Activated T-cell treated with anti-CD3 and anti-CD28 coated beads for 1 hour (primary cell): ENCODE results near the gene NEDD8.
"Not testable (repeated sequence)": the region's sequence is repeated elsewhere in the genome, so short reads cannot be mapped to it uniquely, and the experiment has no call there.

ENCODE experiments used
- DNase-seq: peaks from one replicate; pipeline ENCODE4 v3.0.0-alpha.2; 2020; ENCODE audit warnings: low read depth

NEDD8 gene

GRCh38 chr14:24222987-24223386 lies 9.2 kb downstream of the NEDD8 start:
- not testable (repeated sequence) for DNase-seq

DNA sequence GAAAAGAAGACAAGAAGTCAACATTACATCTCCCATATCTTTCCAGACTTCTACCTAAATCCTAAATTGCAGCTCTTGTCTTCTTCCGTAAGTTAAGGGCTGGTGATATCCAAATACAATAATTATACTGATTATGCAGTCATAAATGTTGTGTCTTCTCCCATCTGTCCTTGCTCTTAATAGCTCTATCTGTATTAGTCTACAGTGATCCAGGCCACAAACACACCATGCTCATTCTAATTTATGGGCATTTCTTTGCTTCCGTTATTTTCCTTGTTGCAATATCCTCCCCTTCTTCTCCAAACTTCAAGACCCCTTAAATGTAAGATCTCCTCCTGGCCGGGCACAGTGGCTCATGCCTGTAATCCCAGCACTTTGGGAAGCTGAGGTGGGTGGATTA lies 12.6 kb downstream of the NEDD8 start:
- no peak for DNase-seq

DNA sequence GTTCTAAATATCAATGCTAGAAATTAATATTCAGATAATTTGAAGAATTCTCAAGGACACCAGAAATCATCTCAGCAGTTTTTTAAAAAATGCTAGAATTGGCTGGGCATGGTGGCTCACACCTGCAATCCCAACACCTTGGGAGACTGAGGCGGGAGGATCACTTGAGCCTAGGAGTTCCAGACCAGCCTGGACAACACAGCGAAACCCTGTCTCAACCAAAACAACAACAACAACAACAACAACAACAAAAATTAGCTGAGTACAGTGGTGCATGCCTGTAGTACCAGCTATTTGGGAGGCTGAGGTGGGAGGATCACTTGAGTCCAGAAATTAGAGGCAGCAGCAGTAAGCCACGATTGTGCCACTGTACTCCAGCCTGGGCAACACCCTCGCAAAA lies 13.1 kb downstream of the NEDD8 start:
- no peak for DNase-seq

DNA sequence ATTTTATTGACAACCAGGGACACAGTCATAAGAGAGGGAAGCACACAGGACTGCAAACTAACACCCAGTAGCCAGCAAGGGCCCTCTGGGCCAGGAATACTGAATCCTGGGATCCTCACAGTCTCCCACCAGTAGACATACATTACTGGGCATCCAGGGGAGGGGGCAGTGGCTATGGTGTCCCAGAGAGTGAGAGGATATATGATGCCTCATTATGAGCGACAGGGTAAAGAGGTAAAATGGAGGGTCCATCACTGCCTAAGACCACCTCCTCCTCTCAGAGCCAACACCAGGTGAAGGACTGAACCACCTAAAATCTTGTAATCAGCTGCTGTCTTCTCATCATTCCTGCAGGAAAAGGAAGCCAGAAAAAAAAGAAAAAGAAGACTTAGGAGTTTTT lies 15.3 kb downstream of the NEDD8 start:
- not testable (repeated sequence) for DNase-seq

DNA sequence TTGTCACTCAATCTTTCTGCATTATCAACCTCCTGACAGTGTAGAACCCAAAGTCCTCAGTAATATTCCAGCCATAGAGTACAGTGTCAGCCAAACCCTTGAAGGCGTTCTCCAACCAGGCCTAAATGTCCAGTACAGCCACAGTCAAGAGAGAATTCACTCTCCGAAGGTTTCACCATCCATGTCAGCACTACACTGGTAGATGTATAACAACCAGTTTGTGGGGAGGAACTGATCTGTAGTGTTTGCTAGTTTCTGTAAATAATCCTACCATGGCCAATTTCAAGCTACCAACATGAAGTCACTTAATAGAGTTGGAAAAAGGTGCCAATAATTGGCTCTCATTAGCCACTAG lies 15.8 kb downstream of the NEDD8 start:
- DNase-seq: no peak

- DNase-seq: peak; percentile 75
These were observed 16.4 kb downstream of the NEDD8 start, which contains the start of gene MDP1 for GRCh38 chr14:24215495-24216344. Gene MDP1 (minus strand): TSS chr14:24216066. CDS start chr14:24215955, 111 bp downstream.

DNA sequence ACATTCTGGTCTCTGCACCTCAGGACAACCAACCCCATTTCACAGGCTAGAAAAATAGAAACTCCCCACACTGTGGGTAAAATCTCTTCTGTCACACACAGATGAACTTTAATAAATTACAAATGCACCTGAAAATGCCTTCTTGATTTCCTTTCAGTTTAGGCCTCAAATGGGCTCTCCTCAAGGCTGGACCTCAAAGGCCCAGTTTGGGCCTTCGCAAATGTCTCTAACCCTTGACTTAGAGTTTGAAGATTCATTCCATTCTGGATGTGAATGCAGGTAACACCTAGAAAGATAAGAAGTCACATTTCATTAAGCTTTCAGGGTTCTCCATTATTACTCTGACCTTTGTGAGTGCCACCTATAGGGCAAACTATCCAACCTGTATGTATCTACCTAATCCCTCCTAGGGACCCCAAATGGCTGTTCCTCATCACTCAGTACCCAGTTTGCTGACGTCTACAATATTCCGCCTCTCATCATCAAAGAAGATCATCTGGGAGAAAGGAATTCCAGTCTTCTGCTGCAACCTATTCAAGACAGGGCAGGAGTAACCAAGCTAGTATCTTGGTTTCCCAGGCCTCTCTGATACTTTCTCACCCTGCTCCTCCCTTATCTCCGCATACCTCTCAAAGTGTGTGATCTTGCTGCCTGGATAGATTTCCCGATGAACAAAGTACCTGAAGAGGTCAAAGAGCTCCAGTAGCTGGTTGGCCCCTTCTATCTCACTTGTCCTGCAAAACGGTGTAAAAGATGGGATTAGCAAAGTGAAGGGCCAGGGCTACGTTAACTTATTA lies 18.1 kb downstream of the NEDD8 start:
- no peak for DNase-seq

GRCh38 chr14:24212924-24213865 lies 19.0 kb downstream of the NEDD8 start, which contains the start of gene CHMP4A:
Gene CHMP4A (minus strand): TSS chr14:24213488. CDS start chr14:24213439, 49 bp downstream.
- peak; percentile 92 for DNase-seq

- no peak for DNase-seq
These were observed 20.9 kb downstream of the NEDD8 start for GRCh38 chr14:24211311-24211710.

- no peak for DNase-seq
These were observed 24.5 kb downstream of the NEDD8 start for GRCh38 chr14:24207625-24208024.

DNA sequence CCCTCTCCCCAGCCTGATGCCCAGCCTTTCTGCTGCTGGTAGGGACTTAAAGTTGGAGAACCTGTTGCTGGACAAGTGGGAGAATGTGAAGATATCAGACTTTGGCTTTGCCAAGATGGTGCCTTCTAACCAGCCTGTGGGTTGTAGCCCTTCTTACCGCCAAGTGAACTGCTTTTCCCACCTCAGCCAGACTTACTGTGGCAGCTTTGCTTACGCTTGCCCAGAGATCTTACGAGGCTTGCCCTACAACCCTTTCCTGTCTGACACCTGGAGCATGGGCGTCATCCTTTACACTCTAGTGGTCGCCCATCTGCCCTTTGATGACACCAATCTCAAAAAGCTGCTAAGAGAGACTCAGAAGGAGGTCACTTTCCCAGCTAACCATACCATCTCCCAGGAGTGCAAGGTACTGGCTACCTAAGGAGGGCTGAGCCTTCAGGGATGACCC lies 25.0 kb downstream of the NEDD8 start:
- no peak for DNase-seq

DNA sequence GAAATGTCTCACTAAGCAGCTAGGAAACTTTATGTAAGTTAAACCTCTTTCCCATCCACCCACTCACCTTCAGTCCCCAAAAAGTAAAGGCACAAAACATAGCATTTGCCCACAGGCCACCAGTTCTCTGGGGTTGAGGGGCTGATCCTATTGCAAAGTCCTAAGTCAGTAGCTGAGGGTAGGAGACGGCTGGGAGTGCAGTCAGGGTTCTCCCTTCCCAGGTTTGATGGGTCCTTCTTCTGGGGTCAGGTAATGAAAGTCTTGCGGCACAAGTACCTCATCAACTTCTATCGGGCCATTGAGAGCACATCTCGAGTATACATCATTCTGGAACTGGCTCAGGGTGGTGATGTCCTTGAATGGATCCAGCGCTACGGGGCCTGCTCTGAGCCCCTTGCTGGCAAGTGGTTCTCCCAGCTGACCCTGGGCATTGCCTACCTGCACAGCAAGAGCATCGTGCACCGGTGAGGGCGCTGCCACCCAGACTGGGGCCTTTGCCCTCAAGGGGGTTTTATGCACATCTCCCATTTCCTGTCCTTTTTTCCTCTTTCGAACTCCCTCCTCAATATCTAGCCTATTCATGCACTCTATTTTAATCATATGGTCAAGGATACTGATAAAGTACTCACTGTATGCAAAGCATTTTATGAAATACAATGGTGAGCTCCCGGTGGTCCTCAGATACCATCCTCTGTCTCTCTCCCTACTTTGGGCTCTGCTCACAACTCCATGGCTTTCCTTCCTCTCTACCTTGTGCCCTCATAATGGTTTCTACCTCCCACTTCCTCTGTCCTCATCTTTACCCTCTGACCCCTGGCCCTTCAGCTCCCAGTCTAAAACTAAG lies 25.7 kb downstream of the NEDD8 start:
- DNase-seq: no peak

GRCh38 chr14:24204163-24205146 lies 27.7 kb downstream of the NEDD8 start:
- DNase-seq: no peak

DNA sequence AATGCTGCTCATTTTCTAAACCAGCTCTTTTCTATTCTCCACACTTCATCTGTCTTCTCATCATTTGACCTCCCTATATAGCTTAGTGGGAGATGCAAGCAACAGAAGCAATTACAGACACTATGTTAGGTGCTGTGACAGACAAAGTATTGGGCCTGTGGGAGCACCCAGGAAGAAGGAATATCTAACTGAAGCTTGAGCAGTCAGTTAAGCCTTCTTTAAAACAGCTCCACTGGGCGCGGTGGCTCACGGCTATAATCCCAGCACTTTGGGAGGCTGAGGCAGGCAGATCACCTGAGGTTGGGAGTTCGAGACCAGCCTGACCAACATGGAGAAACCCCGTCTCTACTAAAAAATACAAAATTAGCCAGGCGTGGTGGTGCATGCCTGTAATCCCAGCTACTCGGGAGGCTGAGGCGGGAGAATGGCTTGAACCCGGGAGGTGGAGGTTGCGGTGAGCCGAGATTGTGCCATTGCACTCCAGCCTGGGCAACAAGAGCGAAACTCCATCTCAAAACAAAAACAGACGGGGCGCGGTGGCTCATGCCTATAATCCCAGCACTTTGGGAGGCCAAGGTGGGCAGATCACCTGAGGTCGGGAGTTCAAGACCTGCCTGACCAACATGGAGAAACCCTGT lies 28.8 kb downstream of the NEDD8 start:
- not testable (repeated sequence) for DNase-seq

GRCh38 chr14:24202538-24202937 lies 29.6 kb downstream of the NEDD8 start:
- not testable (repeated sequence) for DNase-seq

- no peak for DNase-seq
These were observed 33.2 kb downstream of the NEDD8 start for GRCh38 chr14:24198814-24199524.

DNA sequence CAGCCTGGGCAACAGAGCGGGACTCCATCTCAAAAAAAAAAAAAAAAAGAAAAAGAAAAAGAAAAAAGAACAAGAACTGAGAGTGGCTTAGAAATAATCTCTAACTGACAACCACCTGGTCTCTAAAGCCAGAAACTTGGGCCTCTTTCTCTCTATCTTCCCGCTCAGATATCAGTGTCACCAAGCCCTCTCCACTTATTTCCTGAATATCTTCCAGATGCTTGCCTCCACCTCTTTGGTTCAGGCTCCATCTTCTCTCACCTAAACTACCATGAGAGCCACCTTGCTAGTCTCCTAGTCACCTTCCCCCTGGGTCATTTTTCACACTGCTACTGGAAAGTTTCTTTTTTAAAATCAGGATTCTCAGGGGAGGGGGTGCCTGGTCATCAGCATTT lies 35.1 kb downstream of the NEDD8 start:
- DNase-seq: no peak
